Osteoblast (primary cell): ENCODE results near the gene CHST11. TPM values are rescaled to one million over a fixed set of nuclear protein-coding genes. Genes with fewer than 3 reads are reported as not detected.

Source experiments
- DNase-seq: peaks from one replicate; pipeline ENCODE4 v3.0.0; 2011; ENCODE audit warnings: low spot score, mixed read lengths; ENCODE audit not compliant: insufficient read length; ENCODE audit errors: missing footprints
- H2AFZ ChIP-seq: 2 replicates; pipeline ENCODE4 v1.6.0; 2011; ENCODE audit warnings: mild to moderate bottlenecking, low read length
- H3K27ac ChIP-seq: 2 replicates; pipeline ENCODE4 v1.5.1; 2011; ENCODE audit warnings: mild to moderate bottlenecking, low read depth, low read length, moderate library complexity
- H3K27me3 ChIP-seq: 2 replicates; pipeline ENCODE4 v1.6.0; 2012; ENCODE audit warnings: mild to moderate bottlenecking, control low read depth, inconsistent platforms, low read length, moderate library complexity; ENCODE audit not compliant: insufficient read depth
- H3K36me3 ChIP-seq: 2 replicates; pipeline ENCODE4 v1.5.1; 2011; ENCODE audit warnings: mild to moderate bottlenecking, low read length, control low read depth, moderate library complexity; ENCODE audit not compliant: insufficient read depth
- H3K4me1 ChIP-seq: 2 replicates; pipeline ENCODE4 v1.5.1; 2011; ENCODE audit warnings: mild to moderate bottlenecking, low read length, control low read depth, moderate library complexity; ENCODE audit not compliant: insufficient read depth
- H3K4me2 ChIP-seq: 2 replicates; pipeline ENCODE4 v1.6.0; 2011; ENCODE audit warnings: mild to moderate bottlenecking, low read length; ENCODE audit not compliant: insufficient read depth
- H3K4me3 ChIP-seq: fragments of 200-600 bp; sonication (generic); 3 replicates; pipeline ENCODE4 v1.5.1; 2012; ENCODE audit warnings: mild to moderate bottlenecking, low read length, inconsistent platforms; ENCODE audit not compliant: insufficient read depth
- H3K79me2 ChIP-seq: 2 replicates; pipeline ENCODE4 v1.6.0; 2012; ENCODE audit warnings: mild to moderate bottlenecking, low read length, control low read depth, inconsistent platforms; ENCODE audit not compliant: insufficient read depth
- H3K9me3 ChIP-seq: 2 replicates; pipeline ENCODE4 v1.5.1; 2011; ENCODE audit warnings: low read depth, low read length, control low read depth
- H4K20me1 ChIP-seq: 2 replicates; pipeline ENCODE4 v1.6.0; 2012; ENCODE audit warnings: mild to moderate bottlenecking, low read length, control low read depth; ENCODE audit not compliant: insufficient read depth
- CTCF ChIP-seq: IDR thresholded peaks from 2 replicates; pipeline ENCODE4 v1.5.1; 2011; ENCODE audit warnings: mild to moderate bottlenecking, low read depth, low read length, moderate library complexity; ENCODE audit errors: extremely low read depth
- total RNA-seq: library from RNA; depleted of rRNA; stranded (reverse); fragments of >200 nt; gene quantifications from 2 replicates; pipeline ENCODE4 v1.2.3, GENCODE V29; 2012

CHST11 gene
- total RNA-seq, 1 donor = 24.6 TPM

GRCh38 chr12:104651811-104652210, 195.1 kb downstream of the CHST11 start:
- no peaks in the 10 kb centered on the region for H3K36me3 ChIP-seq
- no peak for DNase-seq
- no peak overlapping the region for H3K4me3 ChIP-seq
- peaks cover 11% of the 10 kb centered on the region for H4K20me1 ChIP-seq
- H3K4me2 ChIP-seq = no peak overlapping the region
- peaks cover 7% of the 10 kb centered on the region for H3K79me2 ChIP-seq
- no peaks in the 10 kb centered on the region for H3K27me3 ChIP-seq
- H3K27ac ChIP-seq = no peak overlapping the region
- peaks cover 7% of the 10 kb centered on the region for H3K4me1 ChIP-seq
- H3K9me3 ChIP-seq = no peaks in the 10 kb centered on the region
- H2AFZ ChIP-seq = no peak overlapping the region
- TF ChIP-seq CTCF = no peak

- no peaks in the 10 kb centered on the region for H3K9me3 ChIP-seq
Observed at GRCh38 chr12:104652358-104652757, 195.6 kb downstream of the CHST11 start.

GRCh38 chr12:104652910-104653309, 196.2 kb downstream of the CHST11 start:
- TF ChIP-seq CTCF = no peak
- Histone ChIP-seq H3K4me2 (no peak overlapping the region), H3K79me2 (peaks cover 2% of the 10 kb centered on the region)

More at GRCh38 chr12:104652358-104652757, 195.6 kb downstream of the CHST11 start:
- no peak for TF ChIP-seq CTCF
- no peak overlapping the region for H3K27ac ChIP-seq
- no peak overlapping the region for H3K4me3 ChIP-seq
- no peak overlapping the region for H3K4me2 ChIP-seq
- peaks cover 9% of the 10 kb centered on the region for H4K20me1 ChIP-seq
- H3K27me3 ChIP-seq = no peaks in the 10 kb centered on the region
- H2AFZ ChIP-seq = no peak overlapping the region
- no peaks in the 10 kb centered on the region for H3K36me3 ChIP-seq
- no peak for DNase-seq
- H3K4me1 ChIP-seq = peaks cover 10% of the 10 kb centered on the region
- H3K79me2 ChIP-seq = peaks cover 5% of the 10 kb centered on the region

GRCh38 chr12:104653730-104654664, 197.2 kb downstream of the CHST11 start:
- no peaks in the 10 kb centered on the region for H3K27me3 ChIP-seq
- H3K36me3 ChIP-seq = no peaks in the 10 kb centered on the region
- no peaks in the 10 kb centered on the region for H3K9me3 ChIP-seq
- peaks cover 10% of the 10 kb centered on the region for H3K4me1 ChIP-seq
- peaks cover 12% of the 10 kb centered on the region for H4K20me1 ChIP-seq
- no peak for DNase-seq
- H3K27ac ChIP-seq = no peak overlapping the region
- no peak overlapping the region for H3K4me2 ChIP-seq
- TF ChIP-seq CTCF = peak; percentile 41
- H2AFZ ChIP-seq = no peak overlapping the region
- peaks cover 4% of the 10 kb centered on the region for H3K79me2 ChIP-seq
- no peak overlapping the region for H3K4me3 ChIP-seq

More at GRCh38 chr12:104652910-104653309, 196.2 kb downstream of the CHST11 start:
- H2AFZ ChIP-seq = no peak overlapping the region
- peaks cover 9% of the 10 kb centered on the region for H4K20me1 ChIP-seq
- no peaks in the 10 kb centered on the region for H3K27me3 ChIP-seq
- no peaks in the 10 kb centered on the region for H3K9me3 ChIP-seq
- no peak for DNase-seq
- H3K4me3 ChIP-seq = no peak overlapping the region
- peaks cover 10% of the 10 kb centered on the region for H3K4me1 ChIP-seq
- H3K27ac ChIP-seq = no peak overlapping the region
- H3K36me3 ChIP-seq = no peaks in the 10 kb centered on the region
